ENCODE results near the gene SURF2.

Gene SURF2

GRCh38 chr9:133355881-133356357 lies 431 bp upstream of the SURF2 start:
- H3K4me3 ChIP-seq (ENCODE audit: low read length): peak overlapping the region; percentile 82
- no peak for TF ChIP-seq ZNF274 (IDR thresholded peaks at IDR 0.05; ENCODE audit: low read depth, low read length)

GRCh38 chr9:133357656-133358055 lies 1.3 kb downstream of the SURF2 start:
- no peak for TF ChIP-seq ZNF274 (IDR thresholded peaks at IDR 0.05; ENCODE audit: low read depth, low read length)
- no peak overlapping the region; the same call in 1 of the 2 replicates for H3K4me3 ChIP-seq (ENCODE audit: low read length)

GRCh38 chr9:133359399-133360175 lies 3.2 kb downstream of the SURF2 start:
- no peak overlapping the region for H3K4me3 ChIP-seq (ENCODE audit: low read length)
- TF ChIP-seq ZNF274 (IDR thresholded peaks at IDR 0.05; ENCODE audit: low read depth, low read length): no peak

- no peak for TF ChIP-seq ZNF274 (IDR thresholded peaks at IDR 0.05; ENCODE audit: low read depth, low read length)
- H3K4me3 ChIP-seq (ENCODE audit: low read length): no peak overlapping the region
Observed at GRCh38 chr9:133360400-133361393, 4.3 kb downstream of the SURF2 start.

GRCh38 chr9:133361507-133362092 lies 5.2 kb downstream of the SURF2 start:
- no peak for TF ChIP-seq ZNF274 (IDR thresholded peaks at IDR 0.05; ENCODE audit: low read depth, low read length)
- no peak overlapping the region for H3K4me3 ChIP-seq (ENCODE audit: low read length)

- H3K4me3 ChIP-seq (ENCODE audit: low read length): no peak overlapping the region
- TF ChIP-seq ZNF274 (IDR thresholded peaks at IDR 0.05; ENCODE audit: low read depth, low read length): no peak
Observed at GRCh38 chr9:133362359-133363044, 6.2 kb downstream of the SURF2 start.

- no peak for TF ChIP-seq ZNF274 (IDR thresholded peaks at IDR 0.05; ENCODE audit: low read depth, low read length)
Observed at GRCh38 chr9:133366435-133366834, 10.1 kb downstream of the SURF2 start.

GRCh38 chr9:133367221-133367620 lies 10.9 kb downstream of the SURF2 start:
- TF ChIP-seq ZNF274 (IDR thresholded peaks at IDR 0.05; ENCODE audit: low read depth, low read length): no peak
- no peak overlapping the region for H3K4me3 ChIP-seq (ENCODE audit: low read length)

More at GRCh38 chr9:133366435-133366834, 10.1 kb downstream of the SURF2 start:
- no peak overlapping the region for H3K4me3 ChIP-seq (ENCODE audit: low read length)

GRCh38 chr9:133367778-133368177 lies 11.4 kb downstream of the SURF2 start:
- H3K4me3 ChIP-seq (ENCODE audit: low read length): no peak overlapping the region
- no peak for TF ChIP-seq ZNF274 (IDR thresholded peaks at IDR 0.05; ENCODE audit: low read depth, low read length)

- no peak overlapping the region for H3K4me3 ChIP-seq (ENCODE audit: low read length)
- TF ChIP-seq ZNF274 (IDR thresholded peaks at IDR 0.05; ENCODE audit: low read depth, low read length): no peak
Observed at GRCh38 chr9:133368249-133368881, 12.0 kb downstream of the SURF2 start.

GRCh38 chr9:133369422-133369821 lies 13.1 kb downstream of the SURF2 start:
- no peak overlapping the region for H3K4me3 ChIP-seq (ENCODE audit: low read length)
- TF ChIP-seq ZNF274 (IDR thresholded peaks at IDR 0.05; ENCODE audit: low read depth, low read length): no peak

- H3K4me3 ChIP-seq (ENCODE audit: low read length): no peak overlapping the region
- TF ChIP-seq ZNF274 (IDR thresholded peaks at IDR 0.05; ENCODE audit: low read depth, low read length): no peak
Observed at GRCh38 chr9:133369933-133370332, 13.6 kb downstream of the SURF2 start.

GRCh38 chr9:133370685-133371084 lies 14.3 kb downstream of the SURF2 start:
- no peak overlapping the region; the same call in 1 of the 2 replicates for H3K4me3 ChIP-seq (ENCODE audit: low read length)
- TF ChIP-seq ZNF274 (IDR thresholded peaks at IDR 0.05; ENCODE audit: low read depth, low read length): no peak
